Frontal cortex (tissue), 4 donors: ENCODE results near the gene ATG12. TPM values are rescaled to one million over a fixed set of nuclear protein-coding genes. Genes with fewer than 3 reads are reported as not detected.
"Not testable (repeated sequence)": the region's sequence is repeated elsewhere in the genome, so short reads cannot be mapped to it uniquely, and the experiment has no call there.

ENCODE experiments used
- DNase-seq, 2 donors: peaks; one replicate each; pipeline ENCODE4 v3.0.0; 2012; ENCODE audit warnings: low spot score in 2 of 2
- FAIRE-seq: peaks from 2 replicates; lab custom pipeline; 2012; peaks lifted over from hg19 to GRCh38; lab: Jason Lieb, UNC
- total RNA-seq: library from RNA; depleted of rRNA; stranded (reverse); fragments of >200 nt; gene quantifications from one replicate; pipeline ENCODE4 v1.2.3, GENCODE V29; 2014
- donor health status: control.
- donor health status: control.
- donor health status: control.

ATG12 gene
- 69.3 TPM for total RNA-seq

- DNase-seq: peak; percentile 83 to 88
- FAIRE-seq: no peak
These were observed at the start of gene ATG12, which contains the start of gene AP3S1 for GRCh38 chr5:115841382-115842088. Gene ATG12, minus strand, starts transcription at chr5:115841565. Its CDS starts 13 bp downstream, at chr5:115841552. Gene AP3S1, plus strand, starts transcription at chr5:115841935. Its CDS starts 103 bp downstream, at chr5:115842038.

GRCh38 chr5:115888027-115888426 lies 46.7 kb upstream of the ATG12 start:
- FAIRE-seq (no peak), DNase-seq (no peak)

- DNase-seq, FAIRE-seq: not testable (repeated sequence)
These were observed 43.8 kb upstream of the ATG12 start for GRCh38 chr5:115885208-115885607.

GRCh38 chr5:115884704-115885103 lies 43.3 kb upstream of the ATG12 start:
- FAIRE-seq: no peak
- DNase-seq: no peak

- not testable (repeated sequence) for FAIRE-seq
These were observed 41.1 kb upstream of the ATG12 start for GRCh38 chr5:115882434-115882833.

GRCh38 chr5:115877342-115877741 lies 36.0 kb upstream of the ATG12 start:
- not testable (repeated sequence) for DNase-seq, FAIRE-seq

More at GRCh38 chr5:115882434-115882833, 41.1 kb upstream of the ATG12 start:
- not testable (repeated sequence) for DNase-seq

- no peak for DNase-seq
These were observed 34.1 kb upstream of the ATG12 start for GRCh38 chr5:115875447-115875846.

GRCh38 chr5:115873392-115873791 lies 32.0 kb upstream of the ATG12 start:
- no peak for FAIRE-seq
- no peak for DNase-seq

More at GRCh38 chr5:115875447-115875846, 34.1 kb upstream of the ATG12 start:
- FAIRE-seq: no peak

GRCh38 chr5:115872447-115872846 lies 31.1 kb upstream of the ATG12 start:
- FAIRE-seq (no peak), DNase-seq (no peak)

- DNase-seq (no peak), FAIRE-seq (no peak)
These were observed 28.0 kb upstream of the ATG12 start for GRCh38 chr5:115869256-115869795.

GRCh38 chr5:115859378-115859777 lies 18.0 kb upstream of the ATG12 start:
- FAIRE-seq: no peak
- no peak for DNase-seq

- FAIRE-seq (no peak), DNase-seq (no peak)
These were observed 17.0 kb upstream of the ATG12 start for GRCh38 chr5:115858396-115858795.

- no peak for FAIRE-seq
- DNase-seq: no peak
These were observed 16.4 kb upstream of the ATG12 start for GRCh38 chr5:115857626-115858349.

- DNase-seq (no peak), FAIRE-seq (no peak)
These were observed 15.7 kb upstream of the ATG12 start for GRCh38 chr5:115857057-115857479.

- FAIRE-seq (no peak), DNase-seq (no peak)
These were observed 14.6 kb upstream of the ATG12 start for GRCh38 chr5:115855959-115856358.

- no peak for FAIRE-seq
- DNase-seq: no peak
These were observed 12.8 kb upstream of the ATG12 start for GRCh38 chr5:115854139-115854538.

- DNase-seq: no peak
- FAIRE-seq: no peak
These were observed 9.5 kb upstream of the ATG12 start for GRCh38 chr5:115850744-115851416.

GRCh38 chr5:115849258-115849798 lies 8.0 kb upstream of the ATG12 start:
- FAIRE-seq: no peak

GRCh38 chr5:115847290-115847689 lies 5.9 kb upstream of the ATG12 start:
- FAIRE-seq (no peak), DNase-seq (no peak)

More at GRCh38 chr5:115849258-115849798, 8.0 kb upstream of the ATG12 start:
- no peak for DNase-seq

- no peak for DNase-seq
- FAIRE-seq: no peak
These were observed 3.0 kb upstream of the ATG12 start for GRCh38 chr5:115844321-115844817.
